ENCODE data around the gene AMFR. TPM values are rescaled to one million over a fixed set of nuclear protein-coding genes. Genes with fewer than 3 reads are reported as not detected.

Gene AMFR
- total and polyA plus RNA-seq, 8 donors: 64.2 to 88.5 (median 69.7) TPM

GRCh38 chr16:56337131-56337857 lies 88.1 kb downstream of the AMFR start:
- peak in 1 of 4 donors; percentile 67 for DNase-seq
- H3K4me3 ChIP-seq: no peak overlapping the region
- intact Hi-C loops (cut with DNase I): no loop called here
- H3K27ac ChIP-seq: no peak overlapping the region
- no peaks in the 10 kb centered on the region for H3K36me3 ChIP-seq
- no peaks in the 10 kb centered on the region for H3K9me3 ChIP-seq
- no peak for ATAC-seq
- no peaks in the 10 kb centered on the region for H3K4me1 ChIP-seq
- TF ChIP-seq, protein P1, sequence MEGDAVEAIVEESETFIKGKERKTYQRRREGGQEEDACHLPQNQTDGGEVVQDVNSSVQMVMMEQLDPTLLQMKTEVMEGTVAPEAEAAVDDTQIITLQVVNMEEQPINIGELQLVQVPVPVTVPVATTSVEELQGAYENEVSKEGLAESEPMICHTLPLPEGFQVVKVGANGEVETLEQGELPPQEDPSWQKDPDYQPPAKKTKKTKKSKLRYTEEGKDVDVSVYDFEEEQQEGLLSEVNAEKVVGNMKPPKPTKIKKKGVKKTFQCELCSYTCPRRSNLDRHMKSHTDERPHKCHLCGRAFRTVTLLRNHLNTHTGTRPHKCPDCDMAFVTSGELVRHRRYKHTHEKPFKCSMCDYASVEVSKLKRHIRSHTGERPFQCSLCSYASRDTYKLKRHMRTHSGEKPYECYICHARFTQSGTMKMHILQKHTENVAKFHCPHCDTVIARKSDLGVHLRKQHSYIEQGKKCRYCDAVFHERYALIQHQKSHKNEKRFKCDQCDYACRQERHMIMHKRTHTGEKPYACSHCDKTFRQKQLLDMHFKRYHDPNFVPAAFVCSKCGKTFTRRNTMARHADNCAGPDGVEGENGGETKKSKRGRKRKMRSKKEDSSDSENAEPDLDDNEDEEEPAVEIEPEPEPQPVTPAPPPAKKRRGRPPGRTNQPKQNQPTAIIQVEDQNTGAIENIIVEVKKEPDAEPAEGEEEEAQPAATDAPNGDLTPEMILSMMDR (IDR thresholded peaks at IDR 0.05): no peak
- no peaks in the 10 kb centered on the region for H3K27me3 ChIP-seq

DNA sequence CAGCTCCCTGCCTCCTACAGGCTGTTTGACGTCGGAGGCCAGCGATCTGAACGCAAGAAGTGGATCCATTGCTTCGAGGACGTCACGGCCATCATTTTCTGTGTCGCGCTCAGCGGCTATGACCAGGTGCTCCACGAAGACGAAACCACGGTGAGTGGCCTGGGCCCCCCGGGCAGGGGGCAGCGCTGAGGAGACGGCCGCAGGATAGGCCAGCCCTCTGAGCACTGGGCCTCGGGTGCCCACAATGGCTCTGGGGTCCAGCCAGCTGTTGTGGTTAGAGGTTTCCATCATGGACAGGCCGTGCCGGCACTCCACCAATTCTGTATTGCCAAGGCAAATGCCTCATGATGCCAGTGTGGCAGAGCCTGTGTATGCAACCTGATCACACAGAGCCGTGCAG lies 88.6 kb downstream of the AMFR start:
- no peaks in the 10 kb centered on the region for H3K36me3 ChIP-seq
- ATAC-seq (no peak), DNase-seq (peak in 1 of 4 donors; percentile 71)
- no peaks in the 10 kb centered on the region for H3K27me3 ChIP-seq
- TF ChIP-seq, protein P1 (IDR thresholded peaks at IDR 0.05): no peak
- H3K9me3 ChIP-seq: no peaks in the 10 kb centered on the region
- no peak overlapping the region for H3K4me3 ChIP-seq
- no peak overlapping the region for H3K27ac ChIP-seq
- no peaks in the 10 kb centered on the region for H3K4me1 ChIP-seq
- intact Hi-C loops (cut with DNase I): no loop called here

- no peaks in the 10 kb centered on the region for H3K9me3 ChIP-seq
- intact Hi-C loops (cut with DNase I): no loop called here
- no peaks in the 10 kb centered on the region for H3K36me3 ChIP-seq
- no peak for ATAC-seq
- no peaks in the 10 kb centered on the region for H3K4me1 ChIP-seq
- H3K27me3 ChIP-seq: no peaks in the 10 kb centered on the region
- H3K4me3 ChIP-seq: no peak overlapping the region
- peak in 1 of 4 donors; percentile 34 for DNase-seq
- TF ChIP-seq, protein P1 (IDR thresholded peaks at IDR 0.05): no peak
- H3K27ac ChIP-seq: no peak overlapping the region
These were observed 89.2 kb downstream of the AMFR start for GRCh38 chr16:56336071-56336688.

- DNase-seq (peak in 1 of 4 donors; percentile 30), ATAC-seq (no peak)
- Histone ChIP-seq H3K36me3 (no peaks in the 10 kb centered on the region), H3K27me3 (no peaks in the 10 kb centered on the region), H3K4me1 (no peaks in the 10 kb centered on the region), H3K4me3 (no peak overlapping the region), H3K9me3 (no peaks in the 10 kb centered on the region), H3K27ac (no peak overlapping the region)
- intact Hi-C loops (cut with DNase I): no loop called here
- TF ChIP-seq, protein P1 (IDR thresholded peaks at IDR 0.05): no peak
These were observed 90.6 kb downstream of the AMFR start for GRCh38 chr16:56334761-56335160.

DNA sequence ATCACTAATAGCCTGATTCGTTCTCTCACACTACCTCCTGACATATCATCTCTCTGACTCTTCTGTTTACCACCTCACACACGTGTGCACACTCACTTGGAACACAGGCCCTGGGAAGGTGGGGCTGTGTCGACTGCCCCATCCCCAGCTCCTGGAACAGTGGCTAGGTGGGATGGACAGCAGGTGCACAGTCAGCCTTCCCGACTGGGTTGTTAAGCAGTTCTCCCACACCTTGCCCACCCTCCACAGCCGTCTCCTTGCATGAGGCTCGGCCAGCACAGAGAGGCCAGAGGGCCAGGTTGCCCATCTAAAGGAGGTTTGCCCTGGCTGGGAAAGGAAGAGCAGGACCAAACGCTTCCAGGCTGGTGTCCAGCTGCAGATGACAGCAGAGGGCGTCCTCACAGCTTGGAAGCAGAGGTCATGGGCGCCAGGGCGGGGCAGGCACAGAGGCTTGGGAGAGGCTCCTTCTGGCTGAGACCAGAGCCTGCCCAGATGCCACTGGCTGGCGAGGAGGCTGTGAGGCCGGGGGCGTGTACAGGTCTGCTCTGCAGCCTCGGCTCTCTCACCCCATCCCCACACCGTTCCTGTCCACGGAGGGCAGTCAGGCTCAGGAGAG lies 92.8 kb downstream of the AMFR start:
- Histone ChIP-seq H3K4me1 (no peaks in the 10 kb centered on the region), H3K9me3 (no peaks in the 10 kb centered on the region), H3K27me3 (no peaks in the 10 kb centered on the region), H3K4me3 (no peak overlapping the region), H3K36me3 (no peaks in the 10 kb centered on the region), H3K27ac (no peak overlapping the region)
- peak; percentile 85 for ATAC-seq
- peak in 2 of 4 donors; percentile 27 to 81 for DNase-seq
- intact Hi-C loops (cut with DNase I): no loop called here
- TF ChIP-seq, protein P1 (IDR thresholded peaks at IDR 0.05): no peak

Measured in left lung (tissue), 10 donors.